ENCODE measurements around the gene POLDIP3.

Gene POLDIP3

GRCh38 chr22:42656578-42656977, 41.9 kb upstream of the POLDIP3 start:
- POLR2A ChIA-PET: interaction anchor here (0.6 kb wide), 1 partner anchor 867 kb away, joined by 3 read pairs; no protein-coding TSS in a partner anchor

GRCh38 chr22:42655693-42656092, 41.0 kb upstream of the POLDIP3 start:
- POLR2A ChIA-PET: no interaction called here
- H3K4me1 ChIP-seq (ENCODE audit: control insufficient read depth, insufficient read depth, low read length): no peaks in the 10 kb centered on the region

More at GRCh38 chr22:42656578-42656977, 41.9 kb upstream of the POLDIP3 start:
- H3K4me3 ChIP-seq (ENCODE audit: low read depth, low read length): no peak overlapping the region
- CTCF ChIA-PET: interaction anchor here (0.6 to 2.3 kb wide), 3 partner anchors 35 to 164 kb away, joined by 3 to 6 read pairs (median 3); no protein-coding TSS in a partner anchor
- no peaks in the 10 kb centered on the region for H3K4me1 ChIP-seq (ENCODE audit: control insufficient read depth, insufficient read depth, low read length)
- TF ChIP-seq ZNF274 (IDR thresholded peaks at IDR 0.05; ENCODE audit: low read length): no peak
- TF ChIP-seq ZNF274 (tag by site-specific recombination; IDR thresholded peaks at IDR 0.05; ENCODE audit: borderline replicate concordance): no peak
- no peaks in the 10 kb centered on the region for H3K36me3 ChIP-seq (ENCODE audit: control insufficient read depth in 2 of 2, insufficient read depth in 1 of 2, low read length in 2 of 2)
- H3K27ac ChIP-seq (ENCODE audit: extremely low read depth, low read depth, low read length): no peak overlapping the region
- H3K9me3 ChIP-seq (ENCODE audit: control insufficient read depth, insufficient read depth, low read depth, low read length): no peaks in the 10 kb centered on the region

GRCh38 chr22:42654436-42655073, 39.9 kb upstream of the POLDIP3 start:
- CTCF ChIA-PET: interaction anchor here (0.6 to 2.3 kb wide), 5 partner anchors 15 to 166 kb away, joined by 3 to 9 read pairs (median 3); no protein-coding TSS in a partner anchor
- Histone ChIP-seq H3K27ac (ENCODE audit: extremely low read depth, low read depth, low read length) (no peak overlapping the region), H3K4me3 (ENCODE audit: low read depth, low read length) (no peak overlapping the region), H3K4me1 (ENCODE audit: control insufficient read depth, insufficient read depth, low read length) (no peaks in the 10 kb centered on the region), H3K36me3 (ENCODE audit: control insufficient read depth in 2 of 2, insufficient read depth in 1 of 2, low read length in 2 of 2) (no peaks in the 10 kb centered on the region), H3K9me3 (ENCODE audit: control insufficient read depth, insufficient read depth, low read depth, low read length) (no peaks in the 10 kb centered on the region)
- TF ChIP-seq ZNF239 (tag by site-specific recombination; IDR thresholded peaks at IDR 0.05) (no peak), PRDM4 (tag by site-specific recombination; IDR thresholded peaks at IDR 0.05) (peak; percentile 46; the same call in 1 of the 2 replicates)
- POLR2A ChIA-PET: no interaction called here

More at GRCh38 chr22:42655693-42656092, 41.0 kb upstream of the POLDIP3 start:
- Histone ChIP-seq H3K36me3 (ENCODE audit: control insufficient read depth in 2 of 2, insufficient read depth in 1 of 2, low read length in 2 of 2) (no peaks in the 10 kb centered on the region), H3K4me3 (ENCODE audit: low read depth, low read length) (no peak overlapping the region), H3K9me3 (ENCODE audit: control insufficient read depth, insufficient read depth, low read depth, low read length) (no peaks in the 10 kb centered on the region), H3K27ac (ENCODE audit: extremely low read depth, low read depth, low read length) (no peak overlapping the region)
- CTCF ChIA-PET: interaction anchor here (0.7 to 2.3 kb wide), 4 partner anchors 27 to 386 kb away, joined by 3 to 6 read pairs (median 3); no protein-coding TSS in a partner anchor
- peak; percentile 39 for TF ChIP-seq WT1 (tag by site-specific recombination; IDR thresholded peaks at IDR 0.05)
- no peak for TF ChIP-seq KLF8 (tag by site-specific recombination; IDR thresholded peaks at IDR 0.05)
- TF ChIP-seq ZNF169 (tag by site-specific recombination; IDR thresholded peaks at IDR 0.05): no peak
- TF ChIP-seq ZNF341 (tag by site-specific recombination; IDR thresholded peaks at IDR 0.05; ENCODE audit: low read depth): peak; percentile 53
- no peak for TF ChIP-seq ZNF521 (tag by site-specific recombination; IDR thresholded peaks at IDR 0.05)
- TF ChIP-seq ZSCAN4 (tag by site-specific recombination; IDR thresholded peaks at IDR 0.05): peak; percentile 81
- no peak for TF ChIP-seq ZNF513 (tag by site-specific recombination; IDR thresholded peaks at IDR 0.05)
- TF ChIP-seq OSR2 (tag by site-specific recombination; IDR thresholded peaks at IDR 0.05): no peak
- peak; percentile 56 for TF ChIP-seq PRDM1 (tag by site-specific recombination; IDR thresholded peaks at IDR 0.05)
- 0 out of 2 replicates have a peak, but pooled peaks have one; percentile 28 for TF ChIP-seq ZNF335 (tag by site-specific recombination; conservative IDR thresholded peaks at IDR 0.05)

All from HEK293 (cell line).